Tibial nerve (tissue), 4 donors: ENCODE results near the gene ADAMTS3. TPM values are rescaled to one million over a fixed set of nuclear protein-coding genes. Genes with fewer than 3 reads are reported as not detected.
"Not testable (repeated sequence)": the region's sequence is repeated elsewhere in the genome, so short reads cannot be mapped to it uniquely, and the experiment has no call there.

Experiments
- DNase-seq, 2 donors: peaks; one replicate each; pipeline ENCODE4 v3.0.0-alpha.2; 2019; ENCODE audit warnings: low spot score in 2 of 2
- H3K27ac ChIP-seq, 4 donors: fragments of 200-600 bp; sonication (generic) in 3 of 4; one replicate each; pipeline ENCODE4 v1.5.1; 2017 to 2019; ENCODE audit warnings: mild to moderate bottlenecking in 1 of 4
- H3K27me3 ChIP-seq, 2 donors: fragments of 200-600 bp; sonication (generic) in 1 of 2; one replicate each; pipeline versions ENCODE4 v1.5.1 to v1.6.0; 2017 to 2019
- H3K36me3 ChIP-seq, 3 donors: fragments of 200-600 bp; sonication (generic); one replicate each; pipeline ENCODE4 v1.5.1; 2018 to 2019
- H3K4me1 ChIP-seq, 4 donors: fragments of 200-600 bp; sonication (generic) in 3 of 4; one replicate each; pipeline ENCODE4 v1.5.1; 2017 to 2019
- H3K4me3 ChIP-seq, 4 donors: fragments of 200-600 bp; sonication (generic) in 3 of 4; one replicate each; pipeline ENCODE4 v1.5.1; 2017 to 2019; ENCODE audit warnings: mild to moderate bottlenecking in 1 of 4, moderate library complexity in 1 of 4
- H3K9me3 ChIP-seq, 4 donors: fragments of 200-600 bp; sonication (generic) in 3 of 4; one replicate each; pipeline ENCODE4 v1.5.1; 2017 to 2019
- CTCF ChIP-seq, 5 experiments: fragments of 200-600 bp in 3 of 5; fragments of 450-650 bp in 2 of 5; sonication (generic) in 3 of 5; IDR thresholded peaks; one replicate each; pipeline ENCODE4 v1.5.1; 2016 to 2019; ENCODE audit warnings: antibody characterized with exemption in 5 of 5, mild to moderate bottlenecking in 3 of 5, moderate library complexity in 2 of 5
- EP300 ChIP-seq, 2 donors: sonication (generic); formaldehyde crosslinking; IDR thresholded peaks; one replicate each; pipeline ENCODE4 v1.6.1; 2017; ENCODE audit warnings: antibody characterized with exemption in 2 of 2, mild to moderate bottlenecking in 1 of 2
- POLR2A ChIP-seq, 2 donors: fragments of 450-650 bp; IDR thresholded peaks; one replicate each; pipeline ENCODE4 v1.6.1; 2017; ENCODE audit warnings: antibody characterized with exemption in 2 of 2, mild to moderate bottlenecking in 2 of 2, moderate library complexity in 2 of 2
- WGBS, 2 donors: methylation state at CpG; one replicate each; pipeline ENCODE4 v1.1.5; 2018; 5-methylcytosine and 5-hydroxymethylcytosine counted together
- total RNA-seq, 4 donors: library from RNA; depleted of rRNA; stranded (reverse); fragments of >200 nt; gene quantifications; one replicate each; pipeline ENCODE4 v1.1.0, GENCODE V29; 2016

ADAMTS3 gene
- total RNA-seq, 4 donors from 2014 or later, result 1.7 to 4.3 (median 2.4) TPM

DNA sequence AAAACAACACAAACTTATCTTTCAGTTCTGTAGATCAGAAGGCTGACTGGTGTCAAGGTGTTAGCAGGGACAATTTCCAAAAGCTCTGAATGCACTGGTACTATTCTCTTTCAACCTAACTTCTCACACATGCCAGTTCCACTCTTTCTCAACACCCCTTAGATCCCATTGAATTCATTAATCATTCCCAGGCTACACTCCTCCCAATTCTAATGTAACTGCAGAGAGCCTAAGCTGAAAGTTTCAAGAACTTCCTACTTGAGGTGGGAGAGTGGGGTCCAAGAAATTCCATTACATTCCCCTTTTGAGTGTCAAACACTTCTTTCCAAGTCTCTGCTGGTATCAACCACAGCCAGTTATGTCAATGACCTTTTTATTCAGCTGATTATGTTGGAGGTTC lies 142.0 kb downstream of the ADAMTS3 start:
- Histone ChIP-seq H3K9me3 (no peaks in the 10 kb centered on the region), H3K27ac (no peak overlapping the region), H3K4me3 (no peak overlapping the region), H3K36me3 (no peaks in the 10 kb centered on the region), H3K27me3 (no peaks in the 10 kb centered on the region), H3K4me1 (no peaks in the 10 kb centered on the region)
- no peak for TF ChIP-seq CTCF (IDR thresholded peaks at IDR 0.05)
- no peak for DNase-seq

DNA sequence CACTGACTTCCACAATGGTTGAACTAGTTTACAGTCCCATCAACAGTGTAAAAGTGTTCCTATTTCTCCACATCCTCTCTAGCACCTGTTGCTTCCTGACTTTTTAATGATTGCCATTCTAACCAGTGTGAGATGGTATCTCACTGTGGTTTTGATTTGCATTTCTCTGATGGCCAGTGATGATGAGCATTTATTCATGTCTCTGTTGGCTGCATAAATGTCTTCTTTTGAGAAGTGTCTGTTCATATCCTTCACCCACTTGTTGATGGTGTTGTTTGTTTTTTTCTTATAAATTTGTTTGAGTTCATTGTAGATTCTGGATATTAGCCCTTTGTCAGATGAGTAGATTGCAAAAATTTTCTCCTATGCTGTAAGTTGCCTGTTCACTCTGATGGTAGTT lies 143.1 kb downstream of the ADAMTS3 start:
- H3K9me3 ChIP-seq, H3K27me3 ChIP-seq, H3K4me3 ChIP-seq, DNase-seq, H3K36me3 ChIP-seq, H3K4me1 ChIP-seq, H3K27ac ChIP-seq: not testable (repeated sequence)

DNA sequence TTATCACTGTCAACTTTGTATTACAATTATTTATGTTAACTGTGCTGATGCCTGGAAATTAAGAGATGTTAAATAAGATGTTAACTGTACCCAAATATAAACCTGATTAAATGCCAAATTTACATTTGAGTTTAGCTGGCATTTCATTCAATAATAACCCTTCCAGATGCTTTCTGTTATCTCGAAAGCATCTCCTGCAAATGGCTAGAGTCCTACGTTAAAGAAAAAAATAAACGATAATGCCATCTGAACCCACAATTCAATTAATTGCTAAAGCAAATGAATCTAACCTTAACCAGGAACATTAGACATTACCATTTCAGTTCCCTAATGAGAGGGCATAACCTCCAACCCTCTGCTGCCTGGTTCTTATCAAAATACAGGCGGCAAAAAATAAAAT lies 145.0 kb downstream of the ADAMTS3 start:
- TF ChIP-seq POLR2A (IDR thresholded peaks at IDR 0.05) (no peak), EP300 (IDR thresholded peaks at IDR 0.05) (no peak), CTCF (IDR thresholded peaks at IDR 0.05) (no peak)
- WGBS, 2 donors, result 65 to 74% methylated on average over 4 of the region's 4 CpGs
- H3K9me3 ChIP-seq, result no peaks in the 10 kb centered on the region
- H3K36me3 ChIP-seq, result no peaks in the 10 kb centered on the region
- no peak overlapping the region for H3K4me3 ChIP-seq
- no peak overlapping the region for H3K27ac ChIP-seq
- no peaks in the 10 kb centered on the region for H3K4me1 ChIP-seq
- no peak for DNase-seq
- no peaks in the 10 kb centered on the region for H3K27me3 ChIP-seq

DNA sequence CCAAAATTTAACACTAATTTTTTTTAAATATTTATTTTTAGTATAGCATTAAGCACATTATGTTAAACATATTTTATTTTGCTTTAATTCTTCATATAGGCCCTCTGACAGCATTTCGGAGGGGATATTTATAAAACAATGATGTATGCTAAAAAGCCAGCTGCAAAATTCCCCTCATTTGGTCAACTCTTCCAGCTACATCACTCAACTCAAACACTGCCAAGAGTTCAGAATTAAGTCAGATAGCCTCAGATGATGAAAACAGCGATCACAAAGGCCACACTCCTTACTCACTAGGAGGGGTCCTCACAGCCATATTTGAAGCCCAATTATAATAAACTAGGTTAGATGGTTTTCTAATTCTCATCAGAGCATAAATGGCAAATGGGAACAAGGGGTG lies 146.6 kb downstream of the ADAMTS3 start:
- Histone ChIP-seq H3K27ac (no peak overlapping the region), H3K9me3 (no peaks in the 10 kb centered on the region), H3K4me1 (no peaks in the 10 kb centered on the region), H3K36me3 (no peaks in the 10 kb centered on the region), H3K4me3 (no peak overlapping the region), H3K27me3 (no peaks in the 10 kb centered on the region)
- DNase-seq, result no peak
- 83 to 86% methylated on average over 2 of the region's 2 CpGs for WGBS, 2 donors
- TF ChIP-seq CTCF (IDR thresholded peaks at IDR 0.05), result no peak
- TF ChIP-seq EP300 (IDR thresholded peaks at IDR 0.05), result no peak
- no peak for TF ChIP-seq POLR2A (IDR thresholded peaks at IDR 0.05)

DNA sequence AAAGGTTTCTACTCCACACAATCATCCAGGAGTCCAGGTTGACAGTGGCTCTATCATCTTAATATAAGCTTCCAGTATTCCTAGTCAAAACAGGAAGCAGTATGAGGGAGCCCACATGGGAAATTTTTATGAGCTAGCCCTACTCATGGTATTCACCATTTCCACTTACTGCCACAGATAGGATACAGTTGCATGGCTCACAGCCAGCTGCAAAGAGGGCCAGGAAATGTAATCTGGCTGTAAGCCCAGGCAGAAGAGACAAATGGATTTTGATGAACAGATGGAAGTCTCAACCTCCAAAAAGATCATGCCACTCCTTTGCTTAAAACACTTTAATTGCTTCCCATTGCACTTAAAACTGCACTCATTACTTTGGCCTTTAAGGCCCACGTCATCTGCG lies 150.6 kb downstream of the ADAMTS3 start:
- DNase-seq, result peak in 1 of 2 donors; percentile 40
- no peaks in the 10 kb centered on the region for H3K4me1 ChIP-seq
- 60% methylated on average over 2 of the region's 2 CpGs for WGBS, 2 donors

More for the DNA sequence above, 150.6 kb downstream of the ADAMTS3 start:
- no peak overlapping the region for H3K27ac ChIP-seq
- no peaks in the 10 kb centered on the region for H3K9me3 ChIP-seq
- H3K36me3 ChIP-seq, result no peaks in the 10 kb centered on the region
- H3K4me3 ChIP-seq, result no peak overlapping the region
- H3K27me3 ChIP-seq, result no peaks in the 10 kb centered on the region
- no peak for TF ChIP-seq CTCF (IDR thresholded peaks at IDR 0.05)
- no peak for TF ChIP-seq POLR2A (IDR thresholded peaks at IDR 0.05)
- no peak for TF ChIP-seq EP300 (IDR thresholded peaks at IDR 0.05)
